ENCODE results near the gene MYO9B. TPM values are rescaled to one million over a fixed set of nuclear protein-coding genes. Genes with fewer than 3 reads are reported as not detected.
A peak's percentile ranks its signal among the peaks of the same experiment; 100 is the strongest.

MYO9B gene
- total RNA-seq, 1 donor from 2014 or later = 137 TPM

- H3K4me3 Mint-ChIP-seq = no peak overlapping the region
- no peak overlapping the region for H3K27ac Mint-ChIP-seq
- DNase-seq (ENCODE audit: low spot score) = no peak
- H3K36me3 Mint-ChIP-seq (ENCODE audit: low read depth) = peaks cover 34% of the 10 kb centered on the region
- H3K9me3 Mint-ChIP-seq = no peaks in the 10 kb centered on the region
- H3K27me3 Mint-ChIP-seq (ENCODE audit: insufficient read depth) = no peaks in the 10 kb centered on the region
- peaks cover 46% of the 10 kb centered on the region for H3K4me1 Mint-ChIP-seq (ENCODE audit: low read depth)
- intact Hi-C loops (cut with micrococcal nuclease) = no loop called here
Measured at GRCh38 chr19:17070421-17070820, 5.2 kb upstream of the MYO9B start.

DNA sequence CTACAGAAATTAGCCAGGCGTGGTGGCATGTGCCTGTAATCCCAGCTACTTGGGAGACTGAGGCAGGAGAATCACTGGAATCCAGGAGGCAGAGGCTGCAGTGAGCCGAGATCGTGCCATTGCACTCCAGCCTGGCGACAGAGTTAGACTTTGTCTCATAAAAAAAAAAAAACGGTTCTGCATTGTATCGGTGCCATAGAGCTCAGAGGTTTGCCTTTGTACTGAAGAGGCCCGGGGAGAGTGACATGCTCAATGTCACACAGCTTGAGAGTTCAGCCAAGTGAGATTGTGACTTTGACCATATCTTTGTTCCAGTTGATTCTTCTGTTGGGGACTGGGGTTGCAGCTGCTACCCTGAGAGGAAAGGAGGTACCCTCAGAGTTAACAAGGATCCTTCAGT, 4.7 kb upstream of the MYO9B start:
- intact Hi-C loops (cut with micrococcal nuclease) = no loop called here
- H3K9me3 Mint-ChIP-seq = no peaks in the 10 kb centered on the region
- H3K27me3 Mint-ChIP-seq (ENCODE audit: insufficient read depth) = no peaks in the 10 kb centered on the region
- no peak for DNase-seq (ENCODE audit: low spot score)
- H3K4me1 Mint-ChIP-seq (ENCODE audit: low read depth) = peaks cover 46% of the 10 kb centered on the region
- H3K27ac Mint-ChIP-seq = no peak overlapping the region
- no peak overlapping the region for H3K4me3 Mint-ChIP-seq
- peaks cover 34% of the 10 kb centered on the region for H3K36me3 Mint-ChIP-seq (ENCODE audit: low read depth)

- Mint-ChIP-seq H3K27ac (peak overlapping the region; percentile 97), H3K27me3 (ENCODE audit: insufficient read depth) (no peaks in the 10 kb centered on the region), H3K4me3 (peak overlapping the region; percentile 99), H3K9me3 (no peaks in the 10 kb centered on the region), H3K4me1 (ENCODE audit: low read depth) (peaks cover 61% of the 10 kb centered on the region), H3K36me3 (ENCODE audit: low read depth) (peaks cover 24% of the 10 kb centered on the region)
- no peak for DNase-seq (ENCODE audit: low spot score)
- intact Hi-C loops (cut with micrococcal nuclease) = loop anchor here (2.0 kb wide), 3 partner anchors 111 to 445 kb away; partner anchors contain the start of gene MED26
Measured at GRCh38 chr19:17073869-17074633, 1.5 kb upstream of the MYO9B start.

GRCh38 chr19:17074634-17075034, 943 bp upstream of the MYO9B start:
- H3K27me3 Mint-ChIP-seq (ENCODE audit: insufficient read depth) = no peaks in the 10 kb centered on the region
- H3K4me3 Mint-ChIP-seq = peak overlapping the region; percentile 99
- no peaks in the 10 kb centered on the region for H3K9me3 Mint-ChIP-seq
- peaks cover 66% of the 10 kb centered on the region for H3K4me1 Mint-ChIP-seq (ENCODE audit: low read depth)
- DNase-seq (ENCODE audit: low spot score) = no peak
- peaks cover 25% of the 10 kb centered on the region for H3K36me3 Mint-ChIP-seq (ENCODE audit: low read depth)
- peak overlapping the region; percentile 97 for H3K27ac Mint-ChIP-seq
- intact Hi-C loops (cut with micrococcal nuclease) = loop anchor here (1.0 to 5.0 kb wide), 11 partner anchors 7 to 1078 kb away; partner anchors contain the start of genes BABAM1, MED26, OCEL1 and PIK3R2

DNA sequence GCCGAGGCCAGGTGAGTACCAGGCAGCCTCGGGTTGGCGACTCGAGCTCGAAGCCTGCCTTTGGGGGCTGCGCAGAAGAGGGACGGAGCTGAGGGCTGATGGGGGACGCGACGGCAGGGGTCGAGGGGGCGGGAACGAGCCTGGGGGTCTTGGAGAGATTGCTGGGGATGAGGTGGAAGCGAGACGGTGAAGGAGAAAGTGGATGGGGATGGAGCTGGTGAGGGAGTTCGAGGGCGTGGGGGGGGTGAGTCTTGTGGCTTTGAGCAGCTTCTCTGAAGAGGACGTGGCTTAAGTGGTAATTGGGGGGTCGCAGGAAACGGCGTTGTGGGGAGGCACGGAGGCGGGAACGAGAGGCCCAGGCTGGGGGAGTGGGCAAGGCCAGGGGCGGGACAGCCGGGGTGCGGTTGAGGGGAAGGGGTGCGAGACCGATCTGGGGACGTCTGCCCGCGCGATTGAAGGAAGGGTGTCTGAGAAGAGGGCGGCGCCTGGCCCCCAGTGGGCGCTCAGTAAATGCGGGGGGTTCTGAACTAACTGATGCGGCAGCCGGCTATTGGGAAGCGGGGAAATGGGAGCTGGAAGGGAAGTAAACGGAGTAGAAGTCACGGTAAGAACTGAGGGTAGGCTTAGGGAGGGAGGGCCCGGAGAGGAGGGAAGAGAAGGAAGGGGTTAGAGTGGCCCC, 426 bp downstream of the MYO9B start:
- Mint-ChIP-seq H3K36me3 (ENCODE audit: low read depth) (peaks cover 14% of the 10 kb centered on the region), H3K9me3 (no peaks in the 10 kb centered on the region), H3K4me3 (peak overlapping the region; percentile 95), H3K27me3 (ENCODE audit: insufficient read depth) (no peaks in the 10 kb centered on the region), H3K4me1 (ENCODE audit: low read depth) (peaks cover 62% of the 10 kb centered on the region), H3K27ac (peak overlapping the region; percentile 96)
- intact Hi-C loops (cut with micrococcal nuclease) = loop anchor here (1.0 to 5.0 kb wide), 11 partner anchors 9 to 1076 kb away; partner anchors contain the start of genes BABAM1, MED26, OCEL1 and PIK3R2
- peak; percentile 42 for DNase-seq (ENCODE audit: low spot score)

GRCh38 chr19:17076543-17076991, 990 bp downstream of the MYO9B start:
- DNase-seq (ENCODE audit: low spot score) = no peak
- Mint-ChIP-seq H3K9me3 (no peaks in the 10 kb centered on the region), H3K27me3 (ENCODE audit: insufficient read depth) (no peaks in the 10 kb centered on the region), H3K4me3 (peak overlapping the region; percentile 95), H3K4me1 (ENCODE audit: low read depth) (peaks cover 59% of the 10 kb centered on the region), H3K36me3 (ENCODE audit: low read depth) (peaks cover 11% of the 10 kb centered on the region), H3K27ac (peak overlapping the region; percentile 96)
- intact Hi-C loops (cut with micrococcal nuclease) = loop anchor here (5.0 kb wide), 2 partner anchors 419 to 1076 kb away; partner anchors contain the start of gene PIK3R2

GRCh38 chr19:17077447-17078028, 2.0 kb downstream of the MYO9B start:
- H3K27ac Mint-ChIP-seq = no peak overlapping the region
- no peaks in the 10 kb centered on the region for H3K9me3 Mint-ChIP-seq
- peak overlapping the region; percentile 95 for H3K4me3 Mint-ChIP-seq
- intact Hi-C loops (cut with micrococcal nuclease) = loop anchor here (5.0 kb wide), 2 partner anchors 420 to 1075 kb away; partner anchors contain the start of gene PIK3R2
- no peaks in the 10 kb centered on the region for H3K27me3 Mint-ChIP-seq (ENCODE audit: insufficient read depth)
- no peak for DNase-seq (ENCODE audit: low spot score)
- H3K36me3 Mint-ChIP-seq (ENCODE audit: low read depth) = peaks cover 10% of the 10 kb centered on the region
- peaks cover 58% of the 10 kb centered on the region for H3K4me1 Mint-ChIP-seq (ENCODE audit: low read depth)

- peaks cover 51% of the 10 kb centered on the region for H3K4me1 Mint-ChIP-seq (ENCODE audit: low read depth)
Measured at GRCh38 chr19:17078036-17078919, 2.7 kb downstream of the MYO9B start.

DNA sequence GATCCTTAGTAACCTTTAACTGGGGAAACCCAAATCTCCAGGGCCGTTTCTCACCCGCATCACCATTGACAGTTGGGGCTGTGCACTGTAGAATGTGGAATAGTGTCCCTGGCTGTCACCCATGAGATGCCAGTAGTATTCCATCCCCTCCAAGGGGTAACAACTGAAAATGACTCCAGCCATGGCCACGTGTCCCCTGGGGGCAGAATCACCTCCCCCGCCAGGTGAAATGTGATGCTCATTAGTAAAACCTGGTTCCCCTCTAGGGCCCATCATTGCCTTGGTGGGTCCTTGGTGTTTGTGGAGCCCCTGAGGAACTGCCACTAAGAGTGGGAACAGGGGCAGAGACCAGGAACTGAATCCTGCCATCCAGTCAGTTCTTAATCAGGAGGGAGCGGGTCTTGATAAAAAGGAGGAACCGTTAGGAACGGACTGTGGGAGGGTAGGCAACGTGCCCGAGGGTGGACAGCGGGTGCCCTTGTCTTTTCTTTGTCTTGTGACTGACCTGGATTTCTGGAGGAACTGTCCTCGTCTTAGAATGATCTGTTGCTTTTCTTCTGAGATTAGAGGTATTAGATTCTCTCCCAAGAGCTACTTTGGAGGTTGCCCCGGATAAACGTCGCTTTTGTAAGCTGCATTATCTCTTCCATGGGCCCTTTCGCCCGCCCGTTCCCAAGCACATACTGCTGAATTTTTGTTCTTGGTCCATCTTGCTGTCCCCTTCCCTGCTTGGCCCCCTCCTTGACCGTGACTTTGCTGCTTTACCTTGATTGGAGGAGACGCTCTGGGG, 3.5 kb downstream of the MYO9B start:
- H3K4me3 Mint-ChIP-seq = peak overlapping the region; percentile 67
- intact Hi-C loops (cut with micrococcal nuclease) = loop anchor here (5.0 kb wide), 2 partner anchors 422 to 1073 kb away; partner anchors contain the start of gene PIK3R2
- peaks cover 11% of the 10 kb centered on the region for H3K36me3 Mint-ChIP-seq (ENCODE audit: low read depth)
- H3K9me3 Mint-ChIP-seq = no peaks in the 10 kb centered on the region
- H3K27me3 Mint-ChIP-seq (ENCODE audit: insufficient read depth) = no peaks in the 10 kb centered on the region
- peaks cover 46% of the 10 kb centered on the region for H3K4me1 Mint-ChIP-seq (ENCODE audit: low read depth)
- H3K27ac Mint-ChIP-seq = peak overlapping the region; percentile 84
- no peak for DNase-seq (ENCODE audit: low spot score)

More at GRCh38 chr19:17078036-17078919, 2.7 kb downstream of the MYO9B start:
- H3K27ac Mint-ChIP-seq = peak overlapping the region; percentile 46
- no peaks in the 10 kb centered on the region for H3K27me3 Mint-ChIP-seq (ENCODE audit: insufficient read depth)
- no peaks in the 10 kb centered on the region for H3K9me3 Mint-ChIP-seq
- H3K4me3 Mint-ChIP-seq = peak overlapping the region; percentile 95
- intact Hi-C loops (cut with micrococcal nuclease) = loop anchor here (5.0 kb wide), 2 partner anchors 421 to 1074 kb away; partner anchors contain the start of gene PIK3R2
- H3K36me3 Mint-ChIP-seq (ENCODE audit: low read depth) = peaks cover 10% of the 10 kb centered on the region
- DNase-seq (ENCODE audit: low spot score) = no peak

- Mint-ChIP-seq H3K4me3 (peak overlapping the region; percentile 67), H3K4me1 (ENCODE audit: low read depth) (peaks cover 39% of the 10 kb centered on the region), H3K9me3 (no peaks in the 10 kb centered on the region), H3K27ac (peak overlapping the region; percentile 84), H3K27me3 (ENCODE audit: insufficient read depth) (no peaks in the 10 kb centered on the region), H3K36me3 (ENCODE audit: low read depth) (peaks cover 11% of the 10 kb centered on the region)
- peak; percentile 53 for DNase-seq (ENCODE audit: low spot score)
- intact Hi-C loops (cut with micrococcal nuclease) = loop anchor here (1.0 to 5.0 kb wide), 3 partner anchors 45 to 1072 kb away; partner anchors contain the start of gene PIK3R2
Measured at GRCh38 chr19:17079710-17080439, 4.3 kb downstream of the MYO9B start.

DNA sequence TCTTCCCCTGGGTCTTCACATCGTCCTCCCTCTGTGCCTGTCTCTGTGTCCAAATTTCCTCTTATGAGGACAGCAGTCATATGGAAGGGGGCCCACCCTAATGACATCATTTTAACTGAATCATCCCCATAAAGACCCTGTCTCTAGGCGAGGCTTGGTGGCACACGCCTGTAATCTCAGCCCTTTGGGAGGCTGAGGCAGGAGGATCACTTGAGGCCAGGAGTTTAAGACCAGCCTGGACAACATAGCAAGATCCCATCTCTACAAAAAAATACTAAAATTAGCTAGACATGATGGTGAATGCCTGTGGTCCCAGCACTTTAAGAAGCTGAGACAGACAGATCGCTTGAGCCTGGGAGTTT, 4.8 kb downstream of the MYO9B start:
- no peaks in the 10 kb centered on the region for H3K27me3 Mint-ChIP-seq (ENCODE audit: insufficient read depth)
- peak overlapping the region; percentile 84 for H3K27ac Mint-ChIP-seq
- no peak for DNase-seq (ENCODE audit: low spot score)
- peaks cover 38% of the 10 kb centered on the region for H3K4me1 Mint-ChIP-seq (ENCODE audit: low read depth)
- H3K9me3 Mint-ChIP-seq = no peaks in the 10 kb centered on the region
- peaks cover 11% of the 10 kb centered on the region for H3K36me3 Mint-ChIP-seq (ENCODE audit: low read depth)
- intact Hi-C loops (cut with micrococcal nuclease) = loop anchor here (1.0 kb wide), 1 partner anchor 45 kb away; no protein-coding TSS in a partner anchor
- peak overlapping the region; percentile 67 for H3K4me3 Mint-ChIP-seq

Data from activated T-helper 1 cell treated with anti-CD3 and anti-CD28 coated beads, Interleukin-12 subunit alpha, Interleukin-12 subunit beta, Interleukin-2, Interleukin-4 antibody, amounts not matched to agents 30 ng/mL and 10 ng/mL and 1 ng/mL, durations not matched to agents 14 hours and 24 hours and 36 hours (primary cell).